ENCODE measurements around the gene OR1J1.

Gene OR1J1

GRCh38 chr9:122444041-122444733, 33.5 kb downstream of the OR1J1 start:
- no peak for DNase-seq

GRCh38 chr9:122442568-122442967, 35.2 kb downstream of the OR1J1 start:
- DNase-seq = no peak
